Transverse colon (tissue), 3 donors: Measurements from ENCODE around the gene TMC6.

ENCODE experiments used
- CTCF ChIP-seq, 5 experiments: fragments of 200-600 bp in 3 of 5; fragments of 450-650 bp in 2 of 5; sonication (generic) in 3 of 5; IDR thresholded peaks; 1 replicate in 2 of 5; 2 replicates in 3 of 5; pipeline ENCODE4 v1.5.1; 2016 to 2017; ENCODE audit warnings: antibody characterized with exemption in 5 of 5, inconsistent platforms in 3 of 5, mild to moderate bottlenecking in 2 of 5, moderate library complexity in 1 of 5
- EP300 ChIP-seq: sonication (generic); formaldehyde crosslinking; IDR thresholded peaks from one replicate; pipeline ENCODE4 v1.6.1; 2017; ENCODE audit warnings: antibody characterized with exemption, low read depth
- POLR2A ChIP-seq: fragments of 450-650 bp; IDR thresholded peaks from one replicate; pipeline ENCODE4 v1.6.1; 2016; ENCODE audit warnings: antibody characterized with exemption, mild to moderate bottlenecking, moderate library complexity

GRCh38 chr17:78170692-78171590 lies 42.4 kb upstream of the TMC6 start:
- TF ChIP-seq CTCF (IDR thresholded peaks at IDR 0.05) (no peak), EP300 (no peak), POLR2A (no peak)
